Measurements from ENCODE around the gene AMOTL1. TPM values are rescaled to one million over a fixed set of nuclear protein-coding genes. Genes with fewer than 3 reads are reported as not detected.
"Not testable (repeated sequence)": the region's sequence is repeated elsewhere in the genome, so short reads cannot be mapped to it uniquely, and the experiment has no call there.

Gene AMOTL1
- total RNA-seq, 1 experiment from 2014 or later = 30.7 TPM

- no peak for DNase-seq (ENCODE audit: low read depth)
Observed at GRCh38 chr11:94877443-94878200, 109.5 kb downstream of the AMOTL1 start.

- no peak for DNase-seq (ENCODE audit: low read depth)
Observed at GRCh38 chr11:94879006-94879405, 110.8 kb downstream of the AMOTL1 start.

GRCh38 chr11:94880216-94880615, 112.1 kb downstream of the AMOTL1 start:
- peak; percentile 88 for DNase-seq (ENCODE audit: low read depth)

- DNase-seq (ENCODE audit: low read depth) = no peak
Observed at GRCh38 chr11:94882931-94883330, 114.8 kb downstream of the AMOTL1 start.

- no peak for DNase-seq (ENCODE audit: low read depth)
Observed at GRCh38 chr11:94883878-94884277, 115.7 kb downstream of the AMOTL1 start.

- no peak for DNase-seq (ENCODE audit: low read depth)
Observed at GRCh38 chr11:94884376-94884775, 116.2 kb downstream of the AMOTL1 start.

- DNase-seq (ENCODE audit: low read depth) = peak; percentile 28
Observed at GRCh38 chr11:94885133-94885532, 117.0 kb downstream of the AMOTL1 start.

GRCh38 chr11:94885581-94885980, 117.4 kb downstream of the AMOTL1 start:
- no peak for DNase-seq (ENCODE audit: low read depth)

- no peak for DNase-seq (ENCODE audit: low read depth)
Observed at GRCh38 chr11:94888204-94888603, 120.0 kb downstream of the AMOTL1 start.

- DNase-seq (ENCODE audit: low read depth) = peak; percentile 11
Observed at GRCh38 chr11:94895451-94895850, 127.3 kb downstream of the AMOTL1 start.

GRCh38 chr11:94895971-94896370, 127.8 kb downstream of the AMOTL1 start:
- DNase-seq (ENCODE audit: low read depth) = peak; percentile 72

- peak; percentile 37 for DNase-seq (ENCODE audit: low read depth)
Observed at GRCh38 chr11:94897330-94897768, 129.2 kb downstream of the AMOTL1 start.

GRCh38 chr11:94907226-94907625, 139.1 kb downstream of the AMOTL1 start:
- no peak for DNase-seq (ENCODE audit: low read depth)

- peak; percentile 60 for DNase-seq (ENCODE audit: low read depth)
Observed at GRCh38 chr11:94909371-94909820, 141.2 kb downstream of the AMOTL1 start.

- no peak for DNase-seq (ENCODE audit: low read depth)
Observed at GRCh38 chr11:94910270-94910669, 142.1 kb downstream of the AMOTL1 start.

GRCh38 chr11:94910779-94911178, 142.6 kb downstream of the AMOTL1 start:
- no peak for DNase-seq (ENCODE audit: low read depth)

GRCh38 chr11:94912806-94913205, 144.7 kb downstream of the AMOTL1 start:
- DNase-seq (ENCODE audit: low read depth) = no peak

- not testable (repeated sequence) for DNase-seq (ENCODE audit: low read depth)
Observed at GRCh38 chr11:94913718-94914394, 145.7 kb downstream of the AMOTL1 start.

GRCh38 chr11:94920311-94920710, 152.2 kb downstream of the AMOTL1 start:
- no peak for DNase-seq (ENCODE audit: low read depth)

GRCh38 chr11:94922321-94923003, 154.3 kb downstream of the AMOTL1 start:
- DNase-seq (ENCODE audit: low read depth) = no peak

- DNase-seq (ENCODE audit: low read depth) = no peak
Observed at GRCh38 chr11:94923004-94923334, 154.8 kb downstream of the AMOTL1 start.

- DNase-seq (ENCODE audit: low read depth) = no peak
Observed at GRCh38 chr11:94924171-94924572, 156.0 kb downstream of the AMOTL1 start.
